Measurements from ENCODE around the gene ZNF616.

DNA sequence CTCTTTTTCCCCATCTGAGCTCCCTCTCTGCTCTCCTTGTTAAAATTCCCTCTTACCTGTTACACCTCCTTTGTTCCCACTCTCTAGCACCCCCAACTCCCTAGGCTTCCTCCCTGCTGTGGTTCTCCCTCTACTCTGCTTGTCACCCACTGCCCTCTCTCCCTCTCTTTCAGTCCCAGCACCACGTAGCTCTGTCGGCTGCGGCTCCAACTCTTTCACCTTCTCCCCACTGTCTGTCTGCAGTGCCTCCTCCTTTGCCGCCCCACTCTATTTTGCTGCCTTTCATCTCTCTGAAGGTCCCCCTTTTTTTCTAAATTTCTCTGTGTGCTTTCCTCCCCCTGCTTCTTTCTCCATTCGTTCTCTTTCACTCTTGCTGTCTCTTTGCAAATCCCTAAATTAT is 30.6 kb upstream of the ZNF616 start:
- TF ChIP-seq, protein P1, sequence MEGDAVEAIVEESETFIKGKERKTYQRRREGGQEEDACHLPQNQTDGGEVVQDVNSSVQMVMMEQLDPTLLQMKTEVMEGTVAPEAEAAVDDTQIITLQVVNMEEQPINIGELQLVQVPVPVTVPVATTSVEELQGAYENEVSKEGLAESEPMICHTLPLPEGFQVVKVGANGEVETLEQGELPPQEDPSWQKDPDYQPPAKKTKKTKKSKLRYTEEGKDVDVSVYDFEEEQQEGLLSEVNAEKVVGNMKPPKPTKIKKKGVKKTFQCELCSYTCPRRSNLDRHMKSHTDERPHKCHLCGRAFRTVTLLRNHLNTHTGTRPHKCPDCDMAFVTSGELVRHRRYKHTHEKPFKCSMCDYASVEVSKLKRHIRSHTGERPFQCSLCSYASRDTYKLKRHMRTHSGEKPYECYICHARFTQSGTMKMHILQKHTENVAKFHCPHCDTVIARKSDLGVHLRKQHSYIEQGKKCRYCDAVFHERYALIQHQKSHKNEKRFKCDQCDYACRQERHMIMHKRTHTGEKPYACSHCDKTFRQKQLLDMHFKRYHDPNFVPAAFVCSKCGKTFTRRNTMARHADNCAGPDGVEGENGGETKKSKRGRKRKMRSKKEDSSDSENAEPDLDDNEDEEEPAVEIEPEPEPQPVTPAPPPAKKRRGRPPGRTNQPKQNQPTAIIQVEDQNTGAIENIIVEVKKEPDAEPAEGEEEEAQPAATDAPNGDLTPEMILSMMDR (IDR thresholded peaks at IDR 0.05; ENCODE audit: low read length), result no peak
- TF ChIP-seq EZH2phosphoT487 (IDR thresholded peaks at IDR 0.05; ENCODE audit: low read length), result no peak

Measured in MM.1S (cell line).